GM19467 (cell line): ENCODE results near the gene KCNAB2.
"Not testable (repeated sequence)": the region's sequence is repeated elsewhere in the genome, so short reads cannot be mapped to it uniquely, and the experiment has no call there.

ENCODE experiments used
- ATAC-seq: cut with Tn5 transposase; IDR thresholded peaks from one replicate; pipeline ENCODE4 v1.9.1; 2021; ENCODE audit warnings: mild to moderate bottlenecking, moderate library complexity; ENCODE audit not compliant: unreplicated experiment

KCNAB2 gene

GRCh38 chr1:6009120-6010040 lies 36.3 kb upstream of the KCNAB2 start:
- ATAC-seq: no peak

DNA sequence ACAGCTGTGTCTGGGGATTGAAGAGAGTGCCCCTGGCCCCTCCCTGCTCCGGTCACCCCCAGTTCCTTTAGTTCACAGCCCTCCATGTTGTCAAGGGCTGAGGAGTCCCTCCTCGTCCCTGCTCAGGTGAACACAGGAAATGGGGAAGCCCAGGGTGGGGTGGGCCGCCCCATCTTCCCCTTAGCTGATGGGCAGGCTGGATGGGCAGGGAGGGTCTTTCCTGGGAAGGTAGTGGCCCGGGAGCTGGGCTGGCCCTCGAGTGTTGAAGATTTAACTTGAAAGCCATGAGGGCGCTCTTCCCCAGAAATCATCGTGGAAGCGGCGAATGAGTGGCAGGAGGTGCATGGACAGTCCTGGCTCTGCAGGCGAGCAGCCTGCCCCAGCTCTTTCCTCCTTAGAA lies 35.1 kb upstream of the KCNAB2 start:
- ATAC-seq: no peak

- no peak for ATAC-seq
Observed at GRCh38 chr1:6011161-6011945, 34.3 kb upstream of the KCNAB2 start.

DNA sequence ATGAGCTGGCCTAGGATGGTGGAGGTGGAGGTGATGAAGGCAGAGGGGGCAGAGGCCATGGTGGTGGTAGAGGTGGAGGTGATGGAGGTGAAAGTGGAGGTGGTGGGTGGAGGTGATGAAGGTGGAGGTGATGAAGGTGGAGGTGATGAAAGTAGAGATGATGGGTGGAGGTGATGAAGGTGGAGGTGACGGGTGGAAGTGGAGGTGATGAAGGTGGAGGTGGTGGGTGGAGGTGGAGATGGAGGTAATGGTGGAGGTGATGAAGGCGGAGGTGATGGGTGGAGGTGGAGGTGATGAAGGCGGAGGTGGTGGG lies 33.8 kb upstream of the KCNAB2 start:
- ATAC-seq: no peak

DNA sequence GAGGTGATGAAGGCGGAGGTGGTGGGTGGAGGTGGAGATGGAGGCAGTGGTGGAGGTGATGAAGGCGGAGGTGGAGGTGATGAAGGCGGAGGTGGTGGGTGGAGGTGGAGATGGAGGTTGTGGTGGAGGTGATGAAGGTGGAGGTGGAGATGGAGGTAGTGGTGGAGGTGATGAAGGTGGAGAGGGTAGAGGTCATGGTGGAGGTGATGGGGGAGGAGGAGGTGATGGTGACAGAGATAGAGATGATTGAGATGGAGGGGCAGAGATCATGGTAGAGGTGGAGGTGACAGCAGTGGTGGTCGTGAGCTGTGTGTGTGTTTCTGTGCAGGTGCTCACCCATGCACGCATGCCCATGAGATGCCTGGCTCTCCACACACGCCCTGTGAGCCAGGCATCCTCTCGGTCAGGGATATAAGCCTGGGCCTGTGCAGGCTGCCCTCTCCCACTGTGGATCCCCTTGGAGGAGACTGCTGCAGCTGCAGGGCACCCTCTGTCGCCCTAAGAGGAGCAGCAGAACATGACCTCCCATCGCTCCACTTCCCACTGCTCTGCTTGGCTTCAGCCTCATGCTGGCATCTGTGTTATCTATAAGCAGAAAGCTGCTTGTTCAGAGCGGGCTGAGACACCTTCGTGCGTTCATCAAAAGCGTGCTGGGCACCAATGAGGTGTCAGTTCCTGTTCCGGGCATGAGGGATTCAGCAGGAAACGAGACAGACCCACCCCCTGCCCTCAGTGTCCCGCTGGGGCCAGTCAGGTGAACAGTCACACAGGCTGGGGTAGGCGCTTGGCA lies 33.0 kb upstream of the KCNAB2 start:
- no peak for ATAC-seq

DNA sequence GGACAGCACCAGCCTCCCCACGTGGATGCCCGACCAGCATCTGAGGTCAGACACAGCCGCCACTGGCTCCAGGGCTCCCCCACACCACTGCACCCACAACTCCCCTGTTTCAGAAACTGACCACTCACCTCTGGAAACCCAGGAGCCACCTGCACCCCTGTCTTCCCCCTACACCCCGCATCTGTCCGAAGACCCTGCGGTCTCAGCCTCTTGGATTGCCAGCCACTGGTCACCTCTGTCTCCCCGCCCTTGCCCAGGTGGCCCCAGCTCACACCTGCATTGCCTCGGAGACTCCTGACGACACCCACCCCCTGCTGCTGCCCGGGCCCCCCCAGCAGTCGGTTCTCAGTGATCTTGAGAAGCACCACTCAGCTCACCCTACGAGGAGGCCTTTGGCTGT lies 32.2 kb upstream of the KCNAB2 start:
- ATAC-seq: no peak

- ATAC-seq: no peak
Observed at GRCh38 chr1:6014130-6014999, 31.3 kb upstream of the KCNAB2 start.

GRCh38 chr1:6016191-6016865 lies 29.4 kb upstream of the KCNAB2 start:
- ATAC-seq: no peak

GRCh38 chr1:6017654-6018053 lies 28.0 kb upstream of the KCNAB2 start:
- ATAC-seq: not testable (repeated sequence)

DNA sequence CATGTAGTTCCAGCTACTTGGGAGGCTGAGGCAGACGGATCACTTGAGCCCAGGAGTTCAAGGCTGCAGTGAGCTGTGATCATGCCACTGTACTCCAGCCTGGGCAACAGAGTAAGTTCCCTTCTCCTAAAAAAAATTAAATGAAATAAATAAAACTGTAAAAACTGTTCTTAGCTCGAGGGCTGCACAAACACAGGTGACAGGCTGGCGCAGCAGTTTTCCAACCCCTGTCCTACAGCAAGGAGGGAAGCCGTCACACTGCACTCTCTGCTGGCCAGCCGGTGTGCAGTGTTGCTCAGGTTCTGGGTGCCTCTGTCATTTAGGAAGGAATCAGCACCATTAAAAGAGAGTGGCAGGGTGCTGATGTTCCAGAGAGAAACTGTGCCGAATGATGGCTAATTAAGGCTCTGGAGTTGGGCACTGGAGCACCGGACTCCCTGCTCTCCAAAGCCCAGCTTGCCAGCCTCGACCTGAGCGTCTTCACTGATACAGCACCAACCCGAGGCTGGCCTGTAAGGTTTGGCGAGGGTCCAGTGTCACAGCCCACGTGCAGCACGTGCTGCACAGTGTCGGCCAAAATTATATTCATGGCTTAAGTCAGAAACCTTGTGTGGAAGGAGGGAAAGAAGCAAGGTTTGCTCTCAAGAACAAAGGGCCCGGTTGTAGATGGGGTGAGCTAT lies 26.4 kb upstream of the KCNAB2 start:
- ATAC-seq: no peak

GRCh38 chr1:6022193-6022592 lies 23.5 kb upstream of the KCNAB2 start:
- no peak for ATAC-seq

DNA sequence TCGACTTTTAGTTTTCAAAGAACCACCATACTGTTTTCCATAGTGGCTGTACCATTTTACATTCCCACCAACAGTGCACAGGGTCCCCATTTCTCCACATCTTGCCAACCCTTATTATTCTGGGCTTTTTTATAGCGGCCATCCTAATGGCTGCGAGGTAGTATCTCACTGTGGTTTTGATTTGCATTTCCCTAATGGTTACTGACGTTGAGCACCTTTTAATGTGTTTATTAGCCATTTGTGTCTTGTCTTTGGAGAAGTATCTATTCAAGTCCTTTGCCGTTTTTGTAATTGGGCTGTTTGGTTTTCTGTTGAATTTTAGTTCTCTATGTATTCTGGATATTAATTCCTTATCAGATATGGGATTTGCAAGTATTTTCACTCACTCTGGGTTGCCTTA lies 22.3 kb upstream of the KCNAB2 start:
- no peak for ATAC-seq

DNA sequence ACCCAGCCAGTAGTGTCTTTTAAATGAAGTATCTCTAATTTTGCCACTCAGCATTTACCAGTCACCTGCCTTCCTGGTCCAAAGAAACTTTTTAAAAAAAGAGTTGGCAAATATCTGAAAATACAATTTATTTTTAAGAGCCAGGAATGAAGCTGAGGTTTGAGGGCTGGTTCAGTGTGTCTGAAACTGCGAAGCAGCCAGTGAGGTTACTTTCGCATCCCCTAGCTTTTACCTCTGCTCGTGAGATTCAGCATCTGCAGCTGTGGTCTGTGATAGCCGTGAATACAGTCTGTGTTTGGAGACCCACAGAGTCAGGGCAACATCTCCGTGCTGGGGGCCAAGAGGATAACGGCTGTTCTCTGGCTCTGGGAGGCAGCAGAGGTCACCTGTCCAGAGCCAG lies 21.3 kb upstream of the KCNAB2 start:
- ATAC-seq: no peak

GRCh38 chr1:6025269-6026094 lies 20.2 kb upstream of the KCNAB2 start:
- no peak for ATAC-seq

DNA sequence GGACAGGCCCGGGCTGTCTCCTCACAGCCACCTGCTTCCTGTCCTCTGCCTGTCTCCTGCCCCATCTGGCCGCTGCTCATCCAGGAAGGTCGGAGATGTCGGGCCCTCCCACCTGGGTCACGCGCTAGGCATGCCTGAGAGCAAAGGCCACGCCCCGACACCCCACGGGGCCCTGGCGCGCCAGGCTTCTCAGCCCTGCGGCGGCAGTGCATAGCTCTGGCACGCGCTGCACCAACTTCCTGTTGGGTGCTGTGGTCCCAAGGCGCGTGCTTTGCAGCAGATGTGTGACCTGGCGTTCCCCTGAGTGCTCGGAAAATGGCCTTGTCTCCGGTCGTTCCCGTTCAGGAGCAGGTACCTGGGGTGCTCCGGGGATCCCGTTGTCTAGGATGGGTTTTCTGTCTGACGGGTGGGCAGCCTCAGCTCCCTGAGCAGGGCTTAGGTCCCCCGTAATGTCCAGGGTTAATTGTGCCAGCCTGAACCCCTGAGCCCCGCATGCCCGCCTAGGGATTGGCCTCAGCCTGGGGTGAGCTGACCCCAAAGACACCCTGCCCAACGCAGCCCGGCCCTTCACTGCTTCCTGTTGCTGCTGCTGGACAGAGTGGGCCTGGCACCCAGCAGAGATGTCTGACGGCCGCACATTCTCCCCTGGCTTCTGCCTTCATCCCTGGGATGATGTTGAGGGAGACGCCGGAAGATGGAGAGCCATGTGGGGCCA lies 19.4 kb upstream of the KCNAB2 start:
- ATAC-seq: peak; percentile 81

DNA sequence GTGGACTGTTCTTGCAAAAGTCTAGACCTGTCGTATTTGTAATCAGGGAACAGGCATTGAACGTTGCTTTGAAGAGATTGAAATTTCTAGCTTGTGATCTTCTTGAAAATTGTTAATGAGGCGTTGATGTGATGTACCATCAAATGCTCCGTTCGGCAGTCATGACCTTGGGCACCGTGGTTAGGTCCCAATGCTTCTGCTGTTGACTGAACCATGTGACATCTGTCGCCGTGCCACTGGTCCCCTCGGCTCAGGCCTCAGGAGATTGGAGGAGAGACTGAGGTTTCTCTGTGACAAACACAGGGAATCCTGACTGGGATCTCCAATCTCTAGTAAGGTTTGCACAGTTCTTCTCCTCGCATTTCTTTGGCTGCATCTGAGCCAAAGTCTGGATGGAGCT lies 18.1 kb upstream of the KCNAB2 start:
- no peak for ATAC-seq

GRCh38 chr1:6028042-6028850 lies 17.4 kb upstream of the KCNAB2 start:
- ATAC-seq: no peak
